Measurements from ENCODE around the gene EXOC3L1.

The EXOC3L1 gene

GRCh38 chr16:67190041-67190440, at the start of gene EXOC3L1:
TSS of gene EXOC3L1 (minus strand) at chr16:67190136. CDS start at chr16:67189676, 460 bp downstream.
- intact Hi-C loops (cut with DNase I) = no loop called here

GRCh38 chr16:67238806-67239470, 49.0 kb upstream of the EXOC3L1 start:
- DNase-seq = peak in 3 of 10 donors; percentile 42 to 66 (median 50)
- intact Hi-C loops (cut with DNase I) = no loop called here

More at GRCh38 chr16:67190041-67190440, at the start of gene EXOC3L1:
- no peak for DNase-seq

GRCh38 chr16:67238278-67238575, 48.3 kb upstream of the EXOC3L1 start:
- DNase-seq = peak in 1 of 10 donors; percentile 39
- intact Hi-C loops (cut with DNase I) = no loop called here

- peak in 3 of 10 donors; percentile 55 to 79 (median 58) for DNase-seq
- intact Hi-C loops (cut with DNase I) = no loop called here
Measured at GRCh38 chr16:67237396-67238277, 47.7 kb upstream of the EXOC3L1 start.

- intact Hi-C loops (cut with DNase I) = no loop called here
- peak in 4 of 10 donors; percentile 61 to 88 (median 84) for DNase-seq
Measured at GRCh38 chr16:67236563-67237395, 46.8 kb upstream of the EXOC3L1 start.

- peak in 2 of 10 donors; percentile 54 to 69 for DNase-seq
- intact Hi-C loops (cut with DNase I) = no loop called here
Measured at GRCh38 chr16:67235816-67236562, 46.1 kb upstream of the EXOC3L1 start.

- DNase-seq = peak in 2 of 10 donors; percentile 60 to 69
- intact Hi-C loops (cut with DNase I) = no loop called here
Measured at GRCh38 chr16:67234180-67234597, 44.3 kb upstream of the EXOC3L1 start.

- intact Hi-C loops (cut with DNase I) = no loop called here
- peak in 1 of 10 donors; percentile 27 for DNase-seq
Measured at GRCh38 chr16:67233596-67233995, 43.7 kb upstream of the EXOC3L1 start.

- peak in 1 of 10 donors; percentile 64 for DNase-seq
- intact Hi-C loops (cut with DNase I) = no loop called here
Measured at GRCh38 chr16:67230809-67231660, 41.1 kb upstream of the EXOC3L1 start.

GRCh38 chr16:67229906-67230808, 40.2 kb upstream of the EXOC3L1 start:
- intact Hi-C loops (cut with DNase I) = no loop called here
- peak in 1 of 10 donors; percentile 84 for DNase-seq

- intact Hi-C loops (cut with DNase I) = no loop called here
- DNase-seq = peak in 1 of 10 donors; percentile 49
Measured at GRCh38 chr16:67228905-67229304, 39.0 kb upstream of the EXOC3L1 start.

- DNase-seq = no peak
- intact Hi-C loops (cut with DNase I) = no loop called here
Measured at GRCh38 chr16:67228034-67228785, 38.3 kb upstream of the EXOC3L1 start.

GRCh38 chr16:67227567-67227921, 37.6 kb upstream of the EXOC3L1 start:
- no peak for DNase-seq
- intact Hi-C loops (cut with DNase I) = loop anchor here (1.0 kb wide), 1 partner anchor 35 kb away; the partner anchor contains the start of gene E2F4

- peak; percentile 92 to 99 (median 96) for DNase-seq
- intact Hi-C loops (cut with DNase I) = loop anchor here (1.0 kb wide), 1 partner anchor 35 kb away; the partner anchor contains the start of gene E2F4
Measured at GRCh38 chr16:67226804-67227566, 37.0 kb upstream of the EXOC3L1 start, which contains the start of gene TMEM208. TSS of gene TMEM208 (plus strand) at chr16:67227130. CDS start at chr16:67227219, 89 bp downstream.

- intact Hi-C loops (cut with DNase I) = no loop called here
- DNase-seq = peak in 1 of 10 donors; percentile 36
Measured at GRCh38 chr16:67226295-67226803, 36.4 kb upstream of the EXOC3L1 start.

- intact Hi-C loops (cut with DNase I) = no loop called here
Measured at GRCh38 chr16:67223992-67224391, 34.1 kb upstream of the EXOC3L1 start.

More at GRCh38 chr16:67223992-67224391, 34.1 kb upstream of the EXOC3L1 start:
- no peak for DNase-seq
